GM19193 (cell line): Measurements from ENCODE around the gene PPCDC.

ENCODE experiments used
- POLR2A ChIP-seq: IDR thresholded peaks from 4 replicates; pipeline ENCODE4 v1.6.1; 2011; ENCODE audit not compliant: insufficient read depth, insufficient read length; ENCODE audit errors: extremely low read depth

The PPCDC gene

GRCh38 chr15:75029378-75030022 is 6.1 kb downstream of the PPCDC start:
- no peak for TF ChIP-seq POLR2A

- TF ChIP-seq POLR2A = no peak
These were observed 6.6 kb downstream of the PPCDC start for GRCh38 chr15:75030023-75030413.

- no peak for TF ChIP-seq POLR2A
These were observed 7.0 kb downstream of the PPCDC start for GRCh38 chr15:75030424-75030823.

- TF ChIP-seq POLR2A = no peak
These were observed 8.5 kb downstream of the PPCDC start for GRCh38 chr15:75031848-75032247.

- no peak for TF ChIP-seq POLR2A
These were observed 9.0 kb downstream of the PPCDC start for GRCh38 chr15:75032395-75032794.

- TF ChIP-seq POLR2A = no peak
These were observed 10.4 kb downstream of the PPCDC start for GRCh38 chr15:75033809-75034208.

- no peak for TF ChIP-seq POLR2A
These were observed 11.2 kb downstream of the PPCDC start for GRCh38 chr15:75034615-75035014.

- TF ChIP-seq POLR2A = no peak
These were observed 12.8 kb downstream of the PPCDC start for GRCh38 chr15:75036212-75036616.

GRCh38 chr15:75037685-75038084 is 14.3 kb downstream of the PPCDC start:
- TF ChIP-seq POLR2A = no peak

- TF ChIP-seq POLR2A = no peak
These were observed 14.8 kb downstream of the PPCDC start for GRCh38 chr15:75038231-75038630.

GRCh38 chr15:75042730-75043508 is 19.5 kb downstream of the PPCDC start:
- TF ChIP-seq POLR2A = peak; percentile 55

- peak; percentile 54 for TF ChIP-seq POLR2A
These were observed 20.3 kb downstream of the PPCDC start for GRCh38 chr15:75043509-75044257.

- TF ChIP-seq POLR2A = no peak
These were observed 21.0 kb downstream of the PPCDC start for GRCh38 chr15:75044258-75044878.

GRCh38 chr15:75045332-75046015 is 22.1 kb downstream of the PPCDC start:
- TF ChIP-seq POLR2A = no peak

- no peak for TF ChIP-seq POLR2A
These were observed 25.0 kb downstream of the PPCDC start for GRCh38 chr15:75048394-75048793.

GRCh38 chr15:75049392-75049791 is 26.0 kb downstream of the PPCDC start:
- TF ChIP-seq POLR2A = no peak

GRCh38 chr15:75050283-75050682 is 26.9 kb downstream of the PPCDC start:
- no peak for TF ChIP-seq POLR2A
